HFF-Myc (cell line): Measurements from ENCODE around the gene USO1.

Experiments
- DNase-seq: peaks from one replicate; pipeline ENCODE4 v3.0.0-alpha.2; 2011; ENCODE audit warnings: low read depth; ENCODE audit errors: extremely low read depth
- H3K4me3 ChIP-seq: replicated peaks from 2 replicates; pipeline ENCODE4 v1.5.1; 2011; ENCODE audit warnings: low read depth, mild to moderate bottlenecking, control low read depth, low read length
- TF ChIP-seq, protein P1 (sequence below): IDR thresholded peaks from 2 replicates; pipeline ENCODE4 v1.5.1; 2012; ENCODE audit warnings: mild to moderate bottlenecking, low read depth, low read length, control low read depth; ENCODE audit errors: missing control alignments

Gene USO1

DNA sequence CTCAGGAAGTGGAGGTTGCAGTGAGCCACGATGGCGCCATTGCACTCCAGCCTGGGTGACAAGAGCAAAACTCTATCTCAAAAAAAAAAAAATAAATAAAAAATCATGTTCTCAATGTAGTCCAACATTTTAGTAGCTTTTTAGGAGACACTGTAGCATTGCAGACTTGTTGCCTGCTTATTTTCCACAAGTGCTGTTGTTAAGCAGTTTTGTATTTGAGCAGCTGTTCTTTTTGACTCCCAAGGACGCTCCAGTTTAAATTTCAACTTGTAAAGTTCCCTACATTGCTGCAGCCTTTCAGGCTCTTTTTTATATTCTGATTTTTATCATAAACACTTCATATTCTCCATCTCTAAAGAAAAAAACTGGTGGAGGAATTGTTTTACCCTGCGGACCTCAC is 94.7 kb downstream of the USO1 start:
- TF ChIP-seq, protein P1, sequence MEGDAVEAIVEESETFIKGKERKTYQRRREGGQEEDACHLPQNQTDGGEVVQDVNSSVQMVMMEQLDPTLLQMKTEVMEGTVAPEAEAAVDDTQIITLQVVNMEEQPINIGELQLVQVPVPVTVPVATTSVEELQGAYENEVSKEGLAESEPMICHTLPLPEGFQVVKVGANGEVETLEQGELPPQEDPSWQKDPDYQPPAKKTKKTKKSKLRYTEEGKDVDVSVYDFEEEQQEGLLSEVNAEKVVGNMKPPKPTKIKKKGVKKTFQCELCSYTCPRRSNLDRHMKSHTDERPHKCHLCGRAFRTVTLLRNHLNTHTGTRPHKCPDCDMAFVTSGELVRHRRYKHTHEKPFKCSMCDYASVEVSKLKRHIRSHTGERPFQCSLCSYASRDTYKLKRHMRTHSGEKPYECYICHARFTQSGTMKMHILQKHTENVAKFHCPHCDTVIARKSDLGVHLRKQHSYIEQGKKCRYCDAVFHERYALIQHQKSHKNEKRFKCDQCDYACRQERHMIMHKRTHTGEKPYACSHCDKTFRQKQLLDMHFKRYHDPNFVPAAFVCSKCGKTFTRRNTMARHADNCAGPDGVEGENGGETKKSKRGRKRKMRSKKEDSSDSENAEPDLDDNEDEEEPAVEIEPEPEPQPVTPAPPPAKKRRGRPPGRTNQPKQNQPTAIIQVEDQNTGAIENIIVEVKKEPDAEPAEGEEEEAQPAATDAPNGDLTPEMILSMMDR: no peak
- DNase-seq: no peak

DNA sequence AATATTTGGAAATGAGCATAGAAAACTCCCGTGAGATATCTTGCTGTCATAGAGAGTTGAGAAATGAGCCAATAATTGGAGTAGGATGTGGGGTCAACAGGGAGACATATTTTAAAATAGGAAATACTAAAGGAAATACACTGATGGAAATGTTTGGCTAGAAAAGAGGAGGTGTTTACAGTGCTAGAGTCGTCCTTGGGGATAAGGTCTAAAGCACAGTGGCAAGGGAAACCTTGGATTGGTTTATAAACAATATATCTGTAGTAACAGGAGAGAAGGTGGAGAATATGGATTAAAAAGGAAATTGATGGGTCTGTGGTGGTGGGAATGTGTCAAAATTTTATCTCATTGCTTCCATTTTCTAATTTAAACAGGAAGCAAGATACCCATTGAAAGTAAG is 95.8 kb downstream of the USO1 start:
- no peak for DNase-seq
- no peak overlapping the region for H3K4me3 ChIP-seq
- TF ChIP-seq, protein P1: no peak

More for the DNA sequence above, 94.7 kb downstream of the USO1 start:
- no peak overlapping the region for H3K4me3 ChIP-seq

DNA sequence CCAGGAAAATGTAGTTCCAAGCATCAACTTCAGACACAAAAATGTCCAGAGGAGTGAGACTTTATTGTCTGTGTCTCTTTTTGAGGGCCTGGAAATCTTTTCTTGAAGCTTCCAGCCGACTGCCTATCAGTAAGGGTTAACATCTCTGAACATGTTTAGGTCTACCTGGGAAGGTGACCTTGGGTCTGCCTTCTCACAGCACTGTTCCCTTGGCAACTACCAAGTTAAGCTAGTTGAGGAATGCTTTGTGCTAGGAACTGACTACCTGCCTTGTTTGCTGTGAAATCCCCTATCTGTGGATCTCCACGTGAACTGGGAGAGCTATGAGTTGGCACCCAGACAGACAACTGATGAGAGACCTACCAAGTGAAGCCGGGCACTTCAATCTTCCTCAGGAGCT is 96.3 kb downstream of the USO1 start:
- TF ChIP-seq, protein P1: no peak
- DNase-seq: no peak
- H3K4me3 ChIP-seq: no peak overlapping the region

DNA sequence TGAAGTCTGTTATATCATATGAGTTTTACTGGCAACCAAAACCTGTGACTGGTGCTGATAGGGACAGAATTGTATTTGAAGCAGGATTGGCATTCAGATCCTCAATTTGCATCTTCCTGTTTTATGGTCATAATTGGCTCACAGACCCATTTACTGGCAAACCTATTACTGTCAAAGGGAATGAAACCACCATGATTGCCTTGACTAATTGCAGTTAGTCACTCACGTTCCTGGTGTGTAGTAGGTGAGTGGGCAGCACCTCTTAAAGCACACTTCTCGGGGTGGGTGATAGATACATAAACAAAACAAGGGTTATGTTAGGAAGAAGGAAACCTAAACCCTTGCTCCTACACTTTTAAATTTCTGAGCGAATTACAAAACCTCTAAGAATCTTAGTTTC is 96.8 kb downstream of the USO1 start:
- TF ChIP-seq, protein P1: no peak
- no peak for DNase-seq
- no peak overlapping the region for H3K4me3 ChIP-seq

DNA sequence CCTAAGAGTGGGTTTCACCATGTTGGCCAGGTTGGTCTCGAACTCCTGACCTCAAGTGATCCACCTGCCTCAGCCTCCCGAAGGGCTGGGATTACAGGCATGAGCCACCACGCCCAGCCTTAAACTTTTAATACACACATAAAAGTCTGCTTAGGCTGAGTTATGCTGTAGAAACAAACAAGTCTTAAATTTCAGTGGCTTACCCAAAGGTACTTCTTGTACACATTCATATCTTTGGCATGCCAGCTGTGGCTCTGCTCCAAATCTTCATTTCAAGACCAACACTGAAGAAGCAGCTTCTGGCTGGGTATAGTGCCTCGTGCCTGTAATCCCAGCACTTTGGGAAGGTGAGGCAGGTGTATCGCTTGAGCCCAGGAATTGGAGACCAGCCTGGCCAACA is 97.6 kb downstream of the USO1 start:
- H3K4me3 ChIP-seq: no peak overlapping the region
- no peak for DNase-seq
- TF ChIP-seq, protein P1: no peak

DNA sequence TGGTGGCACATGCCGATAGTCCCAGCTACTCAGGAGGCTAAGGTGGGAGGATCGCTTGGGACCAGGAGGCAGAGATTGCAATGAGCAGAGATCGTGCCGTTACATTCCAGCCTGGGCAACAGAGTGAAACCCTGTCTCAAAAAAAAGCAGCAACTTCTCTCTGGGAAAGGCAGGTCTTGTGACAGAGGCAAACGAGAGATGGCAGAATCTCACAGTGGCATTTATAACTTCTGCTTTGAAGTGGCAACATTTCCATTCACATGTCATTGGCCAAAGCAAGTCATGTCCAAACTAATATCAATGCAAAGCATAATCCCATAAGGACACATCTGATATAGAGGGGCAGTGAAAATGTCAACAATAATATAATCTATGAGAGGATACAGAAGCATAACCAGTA is 98.0 kb downstream of the USO1 start:
- H3K4me3 ChIP-seq: no peak overlapping the region
- TF ChIP-seq, protein P1: no peak
- DNase-seq: no peak

DNA sequence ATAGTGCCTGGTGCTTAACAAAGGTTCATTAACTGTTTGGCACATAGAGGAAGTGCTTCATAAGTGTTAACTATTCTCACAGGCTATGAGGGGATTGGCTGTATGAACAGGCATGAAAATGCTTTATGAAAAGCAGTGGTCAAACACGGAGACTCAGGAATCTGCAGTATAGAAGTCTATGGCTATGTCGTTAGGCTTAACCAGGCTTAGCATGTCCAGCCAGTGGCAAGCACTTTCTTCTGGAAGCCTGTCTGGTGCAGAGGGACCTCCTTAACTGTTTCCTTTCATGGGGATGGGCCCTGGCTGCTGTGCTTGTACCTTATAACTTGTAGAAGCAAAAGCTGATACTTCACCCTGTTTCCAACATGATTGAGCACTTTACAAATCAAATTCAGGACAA is 99.4 kb downstream of the USO1 start:
- TF ChIP-seq, protein P1: no peak

More for the DNA sequence above, 99.4 kb downstream of the USO1 start:
- H3K4me3 ChIP-seq: no peak overlapping the region
- DNase-seq: no peak
